HepG2 (cell line): ENCODE data around the gene CCDC106. TPM values are rescaled to one million over a fixed set of nuclear protein-coding genes. Genes with fewer than 3 reads are reported as not detected.

ENCODE experiments used
- ATAC-seq: fragments of 200-7000 bp; cut with Tn5 transposase; 3 replicates; pipeline ENCODE4 v1.9.1; 2020; ENCODE audit warnings: mild to moderate bottlenecking, moderate library complexity
- BruUV-seq: library from RNA; stranded (reverse); fragments of 400-500 nt; replicated peaks from 2 replicates; lab custom pipeline; 2021; lab: Mats Ljungman, UMichigan
- CTCF ChIA-PET: fragments of 300-600 bp; formaldehyde crosslinking; extraction: SDS; loops from one replicate; lab custom pipeline; 2021; ENCODE audit warnings: low total read pairs, inconsistent platforms, low intra/inter-chr PET ratio; lab: Yijun Ruan, JAX
- POLR2A ChIA-PET: fragments of 350-600 bp; sonication (Branson Sonifier 250); formaldehyde crosslinking; loops from one replicate; lab custom pipeline; 2020; ENCODE audit warnings: antibody characterized with exemption, inconsistent platforms; lab: Yijun Ruan, JAX
- DNase-seq: peaks from one replicate; pipeline ENCODE4 v3.0.0-alpha.2; 2015; ENCODE audit warnings: low spot score
- FAIRE-seq: peaks from 3 replicates; lab custom pipeline; 2011; peaks lifted over from hg19 to GRCh38; lab: Jason Lieb, UNC
- H2AFZ ChIP-seq: one replicate; pipeline ENCODE4 v1.6.1; 2011; ENCODE audit warnings: low read length, inconsistent platforms
- H3K27ac ChIP-seq: fragments of 300-600 bp; 3 replicates; pipeline ENCODE4 v1.8.0; 2011; ENCODE audit warnings: mixed run types, mild to moderate bottlenecking, mixed read lengths, low read length, inconsistent platforms; ENCODE audit not compliant: insufficient read depth; ENCODE audit errors: extremely low read length
- H3K27me3 ChIP-seq, 2 experiments: fragments of 200-600 bp in 1 of 2; 2 replicates in 1 of 2; 3 replicates in 1 of 2; pipeline versions ENCODE4 v1.6.0 to v1.8.0; 2011; ENCODE audit warnings: low read length in 2 of 2, mild to moderate bottlenecking in 2 of 2, moderate library complexity in 2 of 2, inconsistent platforms in 1 of 2; ENCODE audit not compliant: insufficient read depth in 2 of 2, control insufficient read depth in 1 of 2
- H3K36me3 ChIP-seq, 2 experiments: fragments of 200-600 bp in 1 of 2; replicated peaks in 1 of 2; 2 replicates in 1 of 2; 3 replicates in 1 of 2; pipeline versions ENCODE4 v1.5.1 to v1.8.0; 2011; ENCODE audit warnings: low read length in 2 of 2, inconsistent platforms in 1 of 2; ENCODE audit not compliant: insufficient read depth in 2 of 2, control insufficient read depth in 1 of 2
- H3K4me1 ChIP-seq: 2 replicates; pipeline ENCODE4 v1.5.1; 2012; ENCODE audit warnings: low read length, inconsistent platforms; ENCODE audit not compliant: insufficient read depth
- H3K4me2 ChIP-seq: 2 replicates; pipeline ENCODE4 v1.6.0; 2011; ENCODE audit warnings: low read depth, low read length, inconsistent platforms
- H3K4me3 ChIP-seq, 3 experiments: fragments of 200-600 bp in 1 of 3; sonication (generic), shearing (Covaris generic) in 1 of 3; replicated peaks in 1 of 3; 2 replicates each; pipeline ENCODE4 v1.5.1; 2011 to 2016; ENCODE audit warnings: low read length in 3 of 3, inconsistent platforms in 2 of 3, low read depth in 2 of 3, mild to moderate bottlenecking in 2 of 3, control low read depth in 1 of 3, mixed read lengths in 1 of 3; ENCODE audit not compliant: insufficient read depth in 1 of 3
- H3K79me2 ChIP-seq: one replicate; pipeline ENCODE4 v1.6.1; 2011; ENCODE audit warnings: low read length, inconsistent platforms; ENCODE audit not compliant: insufficient read depth
- H3K9ac ChIP-seq: 2 replicates; pipeline ENCODE4 v1.6.0; 2011; ENCODE audit warnings: mild to moderate bottlenecking, low read depth, low read length, inconsistent platforms; ENCODE audit not compliant: insufficient read depth
- H3K9me3 ChIP-seq: 2 replicates; pipeline ENCODE4 v1.5.1; 2012; ENCODE audit warnings: mild to moderate bottlenecking, low read length
- H4K20me1 ChIP-seq: 2 replicates; pipeline ENCODE4 v1.6.0; 2011; ENCODE audit warnings: inconsistent platforms, mild to moderate bottlenecking, low read length, moderate library complexity; ENCODE audit not compliant: insufficient read depth
- HNF4G ChIP-seq, 2 experiments: sonication (generic) in 1 of 2; formaldehyde crosslinking in 1 of 2; IDR thresholded peaks; 2 replicates each; pipeline versions ENCODE4 v1.4.0 to v1.6.1; 2011 to 2020; ENCODE audit warnings: borderline replicate concordance in 2 of 2, low read depth in 2 of 2, mild to moderate bottlenecking in 2 of 2, low read length in 1 of 2, missing genetic modification reagents in 1 of 2, moderate library complexity in 1 of 2
- LRRFIP1 ChIP-seq: sonication (generic); formaldehyde crosslinking; conservative IDR thresholded peaks from 2 replicates; pipeline ENCODE4 v1.4.0; 2020; ENCODE audit warnings: missing genetic modification reagents
- PITX1 ChIP-seq: sonication (generic); formaldehyde crosslinking; IDR thresholded peaks from 2 replicates; pipeline ENCODE4 v1.5.1; 2020; ENCODE audit warnings: mild to moderate bottlenecking, missing genetic modification reagents
- ZBTB7A ChIP-seq: sonication (generic); formaldehyde crosslinking; IDR thresholded peaks from 2 replicates; pipeline ENCODE4 v1.8.0; 2022; ENCODE audit warnings: mild to moderate bottlenecking, missing genetic modification reagents
- ZNF24 ChIP-seq: fragments of 450-650 bp; IDR thresholded peaks from 2 replicates; pipeline ENCODE4 v1.6.1; 2017; ENCODE audit warnings: antibody characterized with exemption, mild to moderate bottlenecking
- WGBS: methylation state at CpG from one replicate; pipeline ENCODE4 v1.1.6; 2017; ENCODE audit warnings: low lambda C conversion rate; 5-methylcytosine and 5-hydroxymethylcytosine counted together
- in situ Hi-C: cut with HindIII; loops from 2 replicates; pipeline ENCODE4 v1.10.0; 2017; ENCODE audit warnings: low pct_unique_long_range_greater_than_20kb; ENCODE audit not compliant: extremely low pct_ligation_motif_present
- intact Hi-C: fragments of 100-400 bp; cut with micrococcal nuclease; formaldehyde crosslinking; loops from one replicate; pipeline ENCODE4 v1.10.0; 2022; ENCODE audit not compliant: unreplicated experiment
- polyA plus RNA-seq, 8 experiments: library from polyadenylated mRNA; depleted of rRNA in 3 of 8; stranded (reverse) in 7 of 8; unstranded in 1 of 8; fragments of >200 nt; fragmentation: Illumina TruSeq in 4 of 8; extraction: Trizol in 4 of 8; gene quantifications; 2 replicates each; pipeline versions ENCODE4 v1.2.1 to v1.2.3, GENCODE V29; 2011 to 2016; ENCODE audit warnings: low read depth in 4 of 8, missing spikeins in 1 of 8, mixed read lengths in 1 of 8; ENCODE audit not compliant: insufficient read depth in 1 of 8
- total RNA-seq, 5 experiments: library from RNA; depleted of rRNA; stranded (reverse); fragments of >200 nt; fragmentation: Illumina TruSeq; extraction: Trizol; gene quantifications; 2 replicates each; pipeline ENCODE4 v1.2.3, GENCODE V29; 2016; ENCODE audit warnings: low read depth in 1 of 5

The CCDC106 gene
- total and polyA plus RNA-seq, 2 of the 13 experiments (the other 11 are each of a cell fraction or from before 2014, with no cell fraction given) = 4.7 to 8.8 TPM

DNA sequence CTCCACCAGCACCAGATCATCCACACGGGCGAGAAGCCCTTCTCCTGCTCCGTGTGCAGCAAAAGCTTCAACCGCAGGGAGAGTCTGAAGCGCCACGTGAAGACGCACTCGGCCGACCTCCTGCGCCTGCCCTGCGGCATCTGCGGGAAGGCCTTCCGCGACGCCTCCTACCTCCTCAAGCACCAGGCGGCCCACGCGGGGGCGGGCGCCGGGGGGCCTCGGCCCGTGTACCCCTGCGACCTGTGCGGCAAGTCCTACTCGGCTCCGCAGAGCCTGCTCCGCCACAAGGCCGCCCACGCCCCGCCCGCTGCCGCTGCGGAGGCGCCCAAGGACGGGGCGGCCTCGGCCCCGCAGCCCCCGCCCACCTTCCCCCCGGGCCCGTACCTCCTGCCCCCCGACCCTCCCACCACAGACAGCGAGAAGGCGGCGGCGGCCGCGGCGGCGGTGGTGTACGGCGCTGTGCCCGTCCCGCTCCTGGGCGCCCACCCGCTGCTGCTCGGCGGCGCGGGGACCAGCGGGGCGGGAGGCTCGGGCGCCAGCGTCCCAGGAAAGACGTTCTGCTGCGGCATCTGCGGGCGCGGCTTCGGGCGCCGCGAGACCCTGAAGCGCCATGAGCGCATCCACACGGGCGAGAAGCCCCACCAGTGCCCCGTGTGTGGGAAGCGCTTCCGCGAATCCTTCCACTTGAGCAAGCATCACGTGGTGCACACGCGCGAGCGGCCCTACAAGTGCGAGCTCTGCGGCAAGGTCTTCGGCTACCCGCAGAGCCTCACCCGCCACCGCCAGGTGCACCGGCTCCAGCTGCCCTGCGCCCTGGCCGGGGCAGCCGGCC lies 33.1 kb upstream of the CCDC106 start:
- POLR2A ChIA-PET = no interaction called here
- WGBS = 95% methylated on average over 77 of the region's 98 CpGs
- no peak overlapping the region for H3K9ac ChIP-seq
- CTCF ChIA-PET = no interaction called here
- peaks cover 8% of the 10 kb centered on the region for H3K4me1 ChIP-seq
- no peaks in the 10 kb centered on the region for H3K27me3 ChIP-seq
- no peak overlapping the region for H3K4me2 ChIP-seq
- H3K79me2 ChIP-seq = no peaks in the 10 kb centered on the region
- peaks cover 2% of the 10 kb centered on the region in 2 experiments; a peak in 1 of 5 replicates for H3K36me3 ChIP-seq
- DNase-seq = no peak
- FAIRE-seq = no peak
- no peaks in the 10 kb centered on the region for H4K20me1 ChIP-seq
- no peaks in the 10 kb centered on the region for H3K9me3 ChIP-seq
- H3K27ac ChIP-seq = no peak overlapping the region
- ATAC-seq = no peak
- H2AFZ ChIP-seq = no peak overlapping the region
- BruUV-seq = no TSS peak
- H3K4me3 ChIP-seq = no peak overlapping the region
- in situ Hi-C loops = no loop called here
- intact Hi-C loops = no loop called here
- TF ChIP-seq ZBTB7A (CRISPR knock-in tag) = no peak
- TF ChIP-seq, all 625 proteins: peak for 0

DNA sequence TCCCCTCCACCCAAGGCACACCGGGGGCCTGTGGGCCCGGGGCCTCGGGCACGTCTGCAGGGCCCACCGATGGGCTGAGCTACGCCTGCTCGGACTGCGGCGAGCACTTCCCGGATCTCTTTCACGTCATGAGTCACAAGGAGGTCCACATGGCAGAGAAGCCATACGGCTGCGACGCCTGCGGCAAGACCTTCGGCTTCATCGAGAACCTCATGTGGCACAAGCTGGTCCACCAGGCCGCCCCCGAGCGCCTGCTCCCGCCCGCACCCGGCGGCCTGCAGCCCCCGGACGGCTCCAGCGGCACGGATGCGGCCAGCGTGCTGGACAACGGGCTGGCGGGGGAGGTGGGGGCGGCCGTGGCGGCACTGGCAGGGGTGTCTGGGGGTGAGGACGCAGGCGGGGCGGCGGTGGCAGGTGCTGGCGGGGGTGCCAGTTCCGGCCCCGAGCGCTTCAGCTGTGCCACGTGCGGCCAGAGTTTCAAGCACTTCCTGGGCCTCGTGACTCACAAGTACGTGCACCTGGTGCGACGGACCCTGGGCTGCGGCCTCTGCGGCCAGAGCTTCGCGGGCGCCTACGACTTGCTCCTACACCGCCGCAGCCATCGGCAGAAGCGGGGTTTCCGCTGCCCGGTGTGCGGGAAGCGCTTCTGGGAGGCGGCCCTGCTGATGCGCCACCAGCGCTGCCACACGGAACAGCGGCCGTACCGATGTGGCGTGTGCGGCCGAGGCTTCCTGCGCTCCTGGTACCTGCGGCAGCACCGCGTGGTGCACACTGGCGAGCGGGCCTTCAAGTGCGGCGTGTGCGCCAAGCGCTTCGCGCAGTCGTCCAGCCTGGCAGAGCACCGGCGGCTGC lies 32.2 kb upstream of the CCDC106 start:
- no TSS peak for BruUV-seq
- no peak overlapping the region for H3K9ac ChIP-seq
- in situ Hi-C loops = no loop called here
- TF ChIP-seq HNF4G (IDR thresholded peaks at IDR 0.05; ENCODE audit: borderline replicate concordance, low read depth, low read length) = no peak
- no peak for TF ChIP-seq HNF4G (CRISPR knock-in tag; IDR thresholded peaks at IDR 0.05; ENCODE audit: borderline replicate concordance, low read depth)
- no peak for TF ChIP-seq ZNF24
- no peak for TF ChIP-seq PITX1 (CRISPR knock-in tag)
- TF ChIP-seq LRRFIP1 (CRISPR knock-in tag) = no peak
- TF ChIP-seq, all 625 proteins: peak for 0
- no peak for FAIRE-seq
- POLR2A ChIA-PET = no interaction called here
- no peaks in the 10 kb centered on the region for H3K79me2 ChIP-seq
- H3K4me1 ChIP-seq = peaks cover 8% of the 10 kb centered on the region
- no peak overlapping the region for H2AFZ ChIP-seq
- no peak for DNase-seq
- no peaks in the 10 kb centered on the region for H3K9me3 ChIP-seq
- CTCF ChIA-PET = no interaction called here
- no peak overlapping the region for H3K4me3 ChIP-seq
- H3K27ac ChIP-seq = no peak overlapping the region
- intact Hi-C loops = no loop called here
- ATAC-seq = no peak
- peaks cover 2% of the 10 kb centered on the region in 2 experiments; a peak in 1 of 5 replicates for H3K36me3 ChIP-seq
- H3K4me2 ChIP-seq = no peak overlapping the region
- WGBS = 97% methylated on average over 38 of the region's 88 CpGs
- H4K20me1 ChIP-seq = no peaks in the 10 kb centered on the region
- H3K27me3 ChIP-seq = no peaks in the 10 kb centered on the region
